ENCODE results near the gene LMNTD2. TPM values are rescaled to one million over a fixed set of nuclear protein-coding genes. Genes with fewer than 3 reads are reported as not detected.

Gene LMNTD2
- total RNA-seq, 4 donors from 2014 or later: 6.6 to 32.9 (median 14.1) TPM

GRCh38 chr11:569158-569885, 8.8 kb upstream of the LMNTD2 start:
- Histone ChIP-seq H3K9me3 (no peaks in the 10 kb centered on the region), H3K27ac (peak overlapping the region; percentile 79 to 99 (median 88)), H3K4me3 (peak overlapping the region; percentile 57 to 92 (median 72)), H3K4me1 (peaks cover 2 to 18% (median 7%) of the 10 kb centered on the region in 4 donors), H3K27me3 (no peaks in the 10 kb centered on the region), H3K36me3 (no peaks in the 10 kb centered on the region)
- no peak for DNase-seq
- TF ChIP-seq POLR2A (IDR thresholded peaks at IDR 0.05) (no peak), CTCF (IDR thresholded peaks at IDR 0.05) (no peak)

GRCh38 chr11:568306-569157, 8.0 kb upstream of the LMNTD2 start:
- peaks cover 2 to 16% (median 7%) of the 10 kb centered on the region in 4 donors for H3K4me1 ChIP-seq
- no peaks in the 10 kb centered on the region for H3K36me3 ChIP-seq
- H3K4me3 ChIP-seq: peak overlapping the region; percentile 57 to 92 (median 72)
- peak; percentile 87 to 97 (median 97) for DNase-seq
- H3K27ac ChIP-seq: peak overlapping the region; percentile 79 to 99 (median 88)
- TF ChIP-seq POLR2A (IDR thresholded peaks at IDR 0.05) (peak; percentile 49 to 69), CTCF (IDR thresholded peaks at IDR 0.05) (peak in 1 of 6 experiments; percentile 9)
- no peaks in the 10 kb centered on the region for H3K9me3 ChIP-seq
- no peaks in the 10 kb centered on the region for H3K27me3 ChIP-seq

- Histone ChIP-seq H3K4me3 (peak overlapping the region; percentile 57 to 92 (median 72)), H3K36me3 (peaks cover 0 to 5% (median 0%) of the 10 kb centered on the region in 3 donors), H3K27ac (peak overlapping the region; percentile 79 to 99 (median 88)), H3K27me3 (no peaks in the 10 kb centered on the region), H3K9me3 (no peaks in the 10 kb centered on the region), H3K4me1 (peaks cover 2 to 16% (median 7%) of the 10 kb centered on the region in 4 donors)
- no peak for DNase-seq
- TF ChIP-seq POLR2A (IDR thresholded peaks at IDR 0.05) (no peak), CTCF (IDR thresholded peaks at IDR 0.05) (no peak)
Observed at GRCh38 chr11:567629-568292, 7.2 kb upstream of the LMNTD2 start.

GRCh38 chr11:567011-567628, 6.6 kb upstream of the LMNTD2 start:
- peaks cover 0 to 11% (median 0%) of the 10 kb centered on the region in 3 donors for H3K36me3 ChIP-seq
- H3K27me3 ChIP-seq: no peaks in the 10 kb centered on the region
- no peaks in the 10 kb centered on the region for H3K9me3 ChIP-seq
- no peak for DNase-seq
- H3K4me1 ChIP-seq: peaks cover 2 to 22% (median 8%) of the 10 kb centered on the region in 4 donors
- TF ChIP-seq CTCF (IDR thresholded peaks at IDR 0.05) (no peak), POLR2A (IDR thresholded peaks at IDR 0.05) (no peak)
- H3K27ac ChIP-seq: peak overlapping the region in 3 of 4 donors; percentile 84 to 99 (median 93)
- H3K4me3 ChIP-seq: peak overlapping the region in 2 of 4 donors; percentile 66 to 92
